ENCODE data around the gene EGF.

DNA sequence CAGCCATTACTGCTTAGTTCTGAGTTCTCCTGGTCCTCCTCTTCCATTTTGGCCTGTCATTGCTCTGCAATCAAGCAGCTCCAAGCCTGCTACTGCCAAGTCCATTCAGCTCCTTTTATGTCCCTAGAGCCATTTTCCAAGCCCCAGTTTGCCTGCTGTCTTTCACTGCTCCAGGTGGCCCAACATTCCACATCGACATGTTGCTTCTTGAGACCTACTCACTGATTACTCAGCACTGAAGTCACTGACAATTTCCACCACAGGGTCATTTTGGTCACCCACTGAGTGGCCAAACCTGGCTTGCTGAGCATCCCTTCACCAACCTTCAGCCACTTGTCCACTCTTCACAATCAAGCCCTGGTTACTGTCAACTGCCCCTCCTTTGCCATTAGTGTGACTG is 37.6 kb upstream of the EGF start:
- no peak for TF ChIP-seq GATA2 (IDR thresholded peaks at IDR 0.05; ENCODE audit: low read depth, low read length)
- no peak for TF ChIP-seq GATA3 (IDR thresholded peaks at IDR 0.05; ENCODE audit: low read depth, low read length)

Measured in SH-SY5Y (cell line).